ENCODE results near the gene IGSF9B. TPM values are rescaled to one million over a fixed set of nuclear protein-coding genes. Genes with fewer than 3 reads are reported as not detected.

Gene IGSF9B
- total RNA-seq, 2 experiments from 2014 or later: 124 to 136 TPM

DNA sequence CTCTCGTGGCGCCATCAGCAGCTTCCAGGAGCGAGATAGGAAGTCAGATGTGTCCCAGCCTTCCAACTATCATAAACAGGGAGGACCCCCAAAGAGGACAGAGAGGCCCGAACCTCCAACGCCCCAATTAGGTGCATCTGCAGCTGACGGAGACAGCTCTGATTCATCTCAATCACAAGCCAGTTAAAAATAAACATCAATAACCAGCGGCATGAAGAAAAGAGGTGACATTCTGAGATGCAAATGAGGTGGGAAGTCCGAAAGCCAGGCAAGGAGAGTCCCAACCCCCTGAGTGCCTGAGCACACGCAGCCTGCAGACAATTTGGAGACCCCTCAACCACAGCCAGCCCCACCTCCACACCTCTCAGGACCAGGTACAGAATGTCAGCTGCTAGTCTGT, 28.1 kb upstream of the IGSF9B start:
- intact Hi-C loops (cut with micrococcal nuclease): no loop called here
- TF ChIP-seq, protein P1, sequence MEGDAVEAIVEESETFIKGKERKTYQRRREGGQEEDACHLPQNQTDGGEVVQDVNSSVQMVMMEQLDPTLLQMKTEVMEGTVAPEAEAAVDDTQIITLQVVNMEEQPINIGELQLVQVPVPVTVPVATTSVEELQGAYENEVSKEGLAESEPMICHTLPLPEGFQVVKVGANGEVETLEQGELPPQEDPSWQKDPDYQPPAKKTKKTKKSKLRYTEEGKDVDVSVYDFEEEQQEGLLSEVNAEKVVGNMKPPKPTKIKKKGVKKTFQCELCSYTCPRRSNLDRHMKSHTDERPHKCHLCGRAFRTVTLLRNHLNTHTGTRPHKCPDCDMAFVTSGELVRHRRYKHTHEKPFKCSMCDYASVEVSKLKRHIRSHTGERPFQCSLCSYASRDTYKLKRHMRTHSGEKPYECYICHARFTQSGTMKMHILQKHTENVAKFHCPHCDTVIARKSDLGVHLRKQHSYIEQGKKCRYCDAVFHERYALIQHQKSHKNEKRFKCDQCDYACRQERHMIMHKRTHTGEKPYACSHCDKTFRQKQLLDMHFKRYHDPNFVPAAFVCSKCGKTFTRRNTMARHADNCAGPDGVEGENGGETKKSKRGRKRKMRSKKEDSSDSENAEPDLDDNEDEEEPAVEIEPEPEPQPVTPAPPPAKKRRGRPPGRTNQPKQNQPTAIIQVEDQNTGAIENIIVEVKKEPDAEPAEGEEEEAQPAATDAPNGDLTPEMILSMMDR (IDR thresholded peaks at IDR 0.05): no peak
- H3K9me3 Mint-ChIP-seq: no peaks in the 10 kb centered on the region
- no peaks in the 10 kb centered on the region for H3K36me3 Mint-ChIP-seq (ENCODE audit: low read depth)
- no peak overlapping the region for H3K27ac Mint-ChIP-seq
- no peak overlapping the region for H3K4me3 Mint-ChIP-seq
- DNase-seq: no peak
- ChIA-PET CTCF (interaction anchor here (1.1 kb wide), 1 partner anchor 46 kb away, joined by 3 read pairs; no protein-coding TSS in a partner anchor), POLR2A (no interaction called here)
- peaks cover 2% of the 10 kb centered on the region for H3K27me3 Mint-ChIP-seq
- no peaks in the 10 kb centered on the region for H3K4me1 Mint-ChIP-seq (ENCODE audit: low read depth)
- ATAC-seq: no peak

DNA sequence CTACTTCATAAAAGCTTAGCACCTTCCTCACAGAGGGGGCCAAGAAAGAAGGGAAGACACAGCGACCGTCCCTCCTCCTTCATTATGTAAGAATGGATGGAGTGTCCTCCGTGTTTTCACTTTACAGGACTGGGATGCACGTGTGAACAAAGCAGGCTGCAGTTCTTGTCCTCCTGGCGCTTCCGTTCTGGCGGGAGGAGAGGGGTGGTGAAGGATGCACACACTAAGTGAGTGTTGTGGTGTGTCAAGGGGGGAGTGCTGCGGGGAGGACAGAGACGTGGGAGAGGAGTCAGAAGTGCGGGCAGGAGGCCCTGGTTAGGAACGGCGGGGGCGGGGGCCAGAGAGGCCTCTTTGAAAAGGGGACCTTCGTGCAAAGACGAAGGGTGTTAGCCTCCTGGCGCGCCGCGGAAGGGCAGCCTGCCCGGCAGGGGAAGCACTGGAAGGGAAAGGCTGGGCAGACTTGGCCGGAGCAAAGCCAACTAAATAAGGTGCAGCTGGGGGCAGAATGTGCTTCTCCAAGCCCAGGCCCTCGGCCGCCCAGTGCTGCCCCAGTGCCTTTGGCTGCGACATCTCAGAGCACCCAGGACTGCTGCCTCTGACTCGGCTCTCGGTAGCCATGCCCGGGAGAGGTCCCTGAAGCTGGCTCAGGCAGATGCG, 27.0 kb upstream of the IGSF9B start:
- Mint-ChIP-seq H3K27me3 (peaks cover 2% of the 10 kb centered on the region), H3K4me3 (no peak overlapping the region), H3K9me3 (no peaks in the 10 kb centered on the region), H3K4me1 (ENCODE audit: low read depth) (no peaks in the 10 kb centered on the region), H3K36me3 (ENCODE audit: low read depth) (no peaks in the 10 kb centered on the region), H3K27ac (no peak overlapping the region)
- intact Hi-C loops (cut with micrococcal nuclease): no loop called here
- CTCF ChIA-PET: no interaction called here
- ATAC-seq: no peak
- TF ChIP-seq, protein P1 (IDR thresholded peaks at IDR 0.05): no peak
- POLR2A ChIA-PET: interaction anchor here (1.2 kb wide), 1 partner anchor 26 kb away, joined by 3 read pairs; no protein-coding TSS in a partner anchor
- DNase-seq: no peak

DNA sequence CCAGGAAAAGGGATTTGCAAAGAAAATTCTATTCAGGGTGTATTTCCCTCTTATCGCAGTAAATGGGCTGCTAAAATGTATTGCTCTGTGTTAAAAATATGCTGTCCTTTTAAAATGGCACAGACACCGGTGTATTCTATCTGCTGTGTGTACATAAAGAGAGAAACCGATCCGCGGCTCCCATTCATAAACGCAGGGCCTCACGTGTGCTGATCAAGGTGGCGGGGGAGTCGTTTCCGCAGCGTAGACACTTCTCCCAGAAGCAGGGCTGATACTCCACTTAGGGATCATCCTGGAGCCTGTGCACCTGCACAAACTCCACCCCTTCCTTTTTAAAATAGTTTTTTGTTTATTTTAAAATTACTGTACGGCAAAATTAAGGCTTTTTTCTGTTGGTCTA, 26.1 kb upstream of the IGSF9B start:
- no peaks in the 10 kb centered on the region for H3K9me3 Mint-ChIP-seq
- no peak for ATAC-seq
- H3K36me3 Mint-ChIP-seq (ENCODE audit: low read depth): no peaks in the 10 kb centered on the region
- ChIA-PET CTCF (no interaction called here), POLR2A (no interaction called here)
- peaks cover 2% of the 10 kb centered on the region for H3K27me3 Mint-ChIP-seq
- DNase-seq: no peak
- H3K4me3 Mint-ChIP-seq: no peak overlapping the region
- intact Hi-C loops (cut with micrococcal nuclease): no loop called here
- TF ChIP-seq, protein P1 (IDR thresholded peaks at IDR 0.05): no peak
- H3K27ac Mint-ChIP-seq: no peak overlapping the region
- H3K4me1 Mint-ChIP-seq (ENCODE audit: low read depth): no peaks in the 10 kb centered on the region

DNA sequence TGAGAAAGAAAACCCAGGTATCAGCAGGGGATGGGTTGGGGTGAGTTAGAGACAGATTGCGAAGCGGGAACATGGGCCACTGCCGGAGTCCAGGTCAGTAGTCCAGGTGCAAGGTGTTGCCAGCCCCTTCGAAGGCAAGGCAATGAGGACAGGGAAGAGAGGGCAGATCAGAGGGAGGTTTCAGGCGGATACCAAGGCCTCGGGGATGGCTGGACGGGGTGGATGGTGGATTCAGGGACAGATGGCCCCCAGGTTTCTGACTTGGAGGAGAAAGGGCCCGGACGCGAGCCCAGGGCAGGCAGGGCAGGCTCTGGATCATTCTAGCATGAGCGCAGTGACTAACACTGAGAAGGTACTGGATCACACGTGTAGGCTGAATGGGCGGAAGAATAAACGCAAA, 25.4 kb upstream of the IGSF9B start:
- POLR2A ChIA-PET: no interaction called here
- Mint-ChIP-seq H3K36me3 (ENCODE audit: low read depth) (no peaks in the 10 kb centered on the region), H3K4me1 (ENCODE audit: low read depth) (peaks cover 2% of the 10 kb centered on the region), H3K27me3 (peaks cover 2% of the 10 kb centered on the region), H3K4me3 (no peak overlapping the region), H3K9me3 (no peaks in the 10 kb centered on the region), H3K27ac (no peak overlapping the region)
- TF ChIP-seq, protein P1 (IDR thresholded peaks at IDR 0.05): no peak
- DNase-seq: no peak
- intact Hi-C loops (cut with micrococcal nuclease): no loop called here
- no peak for ATAC-seq
- CTCF ChIA-PET: interaction anchor here (0.8 to 1.0 kb wide), 2 partner anchors 12 to 54 kb away, joined by 3 to 4 read pairs; no protein-coding TSS in a partner anchor

DNA sequence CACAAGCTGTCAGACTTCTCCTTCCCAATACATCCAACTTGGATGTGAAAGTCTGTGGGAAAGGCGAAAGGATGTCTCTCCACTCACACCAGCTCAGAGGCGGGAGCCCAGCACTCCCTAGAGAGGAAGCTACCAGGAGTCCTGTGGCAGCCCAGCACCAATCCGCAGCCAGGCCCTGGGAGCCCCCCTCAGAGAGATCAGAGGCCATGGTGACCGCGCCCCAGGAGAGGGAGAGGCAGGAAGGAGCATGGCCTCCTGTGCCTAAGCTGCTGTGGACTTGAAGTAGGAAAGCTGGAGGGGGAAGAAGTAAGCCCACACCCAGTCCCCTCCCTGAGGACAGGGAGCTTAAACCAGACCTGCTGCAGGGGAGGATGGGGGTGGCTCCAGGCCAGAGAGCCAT, 24.4 kb upstream of the IGSF9B start:
- CTCF ChIA-PET: interaction anchor here (0.7 to 1.0 kb wide), 3 partner anchors 11 to 69 kb away, joined by 3 to 4 read pairs (median 3); no protein-coding TSS in a partner anchor
- TF ChIP-seq, protein P1 (IDR thresholded peaks at IDR 0.05): no peak
- ATAC-seq (no peak), DNase-seq (no peak)
- no peaks in the 10 kb centered on the region for H3K36me3 Mint-ChIP-seq (ENCODE audit: low read depth)
- no peak overlapping the region for H3K4me3 Mint-ChIP-seq
- no peak overlapping the region for H3K27ac Mint-ChIP-seq
- peaks cover 6% of the 10 kb centered on the region for H3K4me1 Mint-ChIP-seq (ENCODE audit: low read depth)
- H3K9me3 Mint-ChIP-seq: no peaks in the 10 kb centered on the region
- intact Hi-C loops (cut with micrococcal nuclease): no loop called here
- H3K27me3 Mint-ChIP-seq: peaks cover 2% of the 10 kb centered on the region
- POLR2A ChIA-PET: interaction anchor here (0.9 kb wide), 2 partner anchors 8 to 15 kb away, joined by 3 read pairs; no protein-coding TSS in a partner anchor
